ENCODE data around the gene SLC43A2.

GRCh38 chr17:1653735-1654134 is 25.1 kb upstream of the SLC43A2 start:
- no peak for TF ChIP-seq GATA3 (IDR thresholded peaks at IDR 0.05; ENCODE audit: low read depth, low read length)
- no peak for TF ChIP-seq GATA2 (IDR thresholded peaks at IDR 0.05; ENCODE audit: low read depth, low read length)
